Measurements from ENCODE around the gene ATF3.

DNA sequence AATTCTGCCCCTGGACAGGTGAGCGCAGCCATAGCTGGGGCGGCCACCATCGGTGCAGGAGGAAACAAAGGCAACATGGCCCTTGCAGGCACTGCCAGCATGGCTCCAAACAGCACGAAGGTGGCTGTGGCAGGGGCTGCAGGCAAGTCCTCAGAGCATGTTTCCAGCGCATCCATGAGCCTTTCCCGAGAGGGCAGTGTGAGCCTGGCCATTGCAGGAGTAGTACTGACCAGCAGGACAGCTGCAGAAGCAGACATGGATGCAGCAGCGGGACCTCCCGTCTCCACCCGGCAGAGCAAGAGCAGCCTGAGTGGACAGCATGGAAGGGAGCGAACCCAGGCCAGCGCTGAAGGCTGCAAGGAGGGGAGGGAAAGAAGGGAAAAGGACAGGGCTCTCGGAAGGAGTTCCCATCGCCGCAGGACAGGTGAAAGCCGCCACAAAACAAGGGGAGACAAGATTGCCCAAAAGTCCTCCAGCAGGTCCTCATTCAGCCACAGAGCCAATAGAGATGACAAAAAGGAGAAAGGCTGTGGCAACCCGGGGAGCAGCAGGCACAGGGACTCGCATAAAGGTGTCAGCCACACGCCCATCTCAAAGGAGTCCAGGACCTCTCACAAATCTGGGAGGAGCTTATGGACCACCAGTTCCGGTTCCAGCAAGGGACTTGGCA, 17.4 kb downstream of the ATF3 start:
- TF ChIP-seq, protein P1, sequence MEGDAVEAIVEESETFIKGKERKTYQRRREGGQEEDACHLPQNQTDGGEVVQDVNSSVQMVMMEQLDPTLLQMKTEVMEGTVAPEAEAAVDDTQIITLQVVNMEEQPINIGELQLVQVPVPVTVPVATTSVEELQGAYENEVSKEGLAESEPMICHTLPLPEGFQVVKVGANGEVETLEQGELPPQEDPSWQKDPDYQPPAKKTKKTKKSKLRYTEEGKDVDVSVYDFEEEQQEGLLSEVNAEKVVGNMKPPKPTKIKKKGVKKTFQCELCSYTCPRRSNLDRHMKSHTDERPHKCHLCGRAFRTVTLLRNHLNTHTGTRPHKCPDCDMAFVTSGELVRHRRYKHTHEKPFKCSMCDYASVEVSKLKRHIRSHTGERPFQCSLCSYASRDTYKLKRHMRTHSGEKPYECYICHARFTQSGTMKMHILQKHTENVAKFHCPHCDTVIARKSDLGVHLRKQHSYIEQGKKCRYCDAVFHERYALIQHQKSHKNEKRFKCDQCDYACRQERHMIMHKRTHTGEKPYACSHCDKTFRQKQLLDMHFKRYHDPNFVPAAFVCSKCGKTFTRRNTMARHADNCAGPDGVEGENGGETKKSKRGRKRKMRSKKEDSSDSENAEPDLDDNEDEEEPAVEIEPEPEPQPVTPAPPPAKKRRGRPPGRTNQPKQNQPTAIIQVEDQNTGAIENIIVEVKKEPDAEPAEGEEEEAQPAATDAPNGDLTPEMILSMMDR (IDR thresholded peaks at IDR 0.05; ENCODE audit: poor library complexity, severe bottlenecking) = no peak
- TF ChIP-seq, protein P2, sequence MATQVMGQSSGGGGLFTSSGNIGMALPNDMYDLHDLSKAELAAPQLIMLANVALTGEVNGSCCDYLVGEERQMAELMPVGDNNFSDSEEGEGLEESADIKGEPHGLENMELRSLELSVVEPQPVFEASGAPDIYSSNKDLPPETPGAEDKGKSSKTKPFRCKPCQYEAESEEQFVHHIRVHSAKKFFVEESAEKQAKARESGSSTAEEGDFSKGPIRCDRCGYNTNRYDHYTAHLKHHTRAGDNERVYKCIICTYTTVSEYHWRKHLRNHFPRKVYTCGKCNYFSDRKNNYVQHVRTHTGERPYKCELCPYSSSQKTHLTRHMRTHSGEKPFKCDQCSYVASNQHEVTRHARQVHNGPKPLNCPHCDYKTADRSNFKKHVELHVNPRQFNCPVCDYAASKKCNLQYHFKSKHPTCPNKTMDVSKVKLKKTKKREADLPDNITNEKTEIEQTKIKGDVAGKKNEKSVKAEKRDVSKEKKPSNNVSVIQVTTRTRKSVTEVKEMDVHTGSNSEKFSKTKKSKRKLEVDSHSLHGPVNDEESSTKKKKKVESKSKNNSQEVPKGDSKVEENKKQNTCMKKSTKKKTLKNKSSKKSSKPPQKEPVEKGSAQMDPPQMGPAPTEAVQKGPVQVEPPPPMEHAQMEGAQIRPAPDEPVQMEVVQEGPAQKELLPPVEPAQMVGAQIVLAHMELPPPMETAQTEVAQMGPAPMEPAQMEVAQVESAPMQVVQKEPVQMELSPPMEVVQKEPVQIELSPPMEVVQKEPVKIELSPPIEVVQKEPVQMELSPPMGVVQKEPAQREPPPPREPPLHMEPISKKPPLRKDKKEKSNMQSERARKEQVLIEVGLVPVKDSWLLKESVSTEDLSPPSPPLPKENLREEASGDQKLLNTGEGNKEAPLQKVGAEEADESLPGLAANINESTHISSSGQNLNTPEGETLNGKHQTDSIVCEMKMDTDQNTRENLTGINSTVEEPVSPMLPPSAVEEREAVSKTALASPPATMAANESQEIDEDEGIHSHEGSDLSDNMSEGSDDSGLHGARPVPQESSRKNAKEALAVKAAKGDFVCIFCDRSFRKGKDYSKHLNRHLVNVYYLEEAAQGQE (IDR thresholded peaks at IDR 0.05; ENCODE audit: borderline replicate concordance) = no peak
- TF ChIP-seq RAD21 (conservative IDR thresholded peaks at IDR 0.05) (no peak), MXI1 (conservative IDR thresholded peaks at IDR 0.05; ENCODE audit: poor library complexity, severe bottlenecking) (no peak), EP300 (conservative IDR thresholded peaks at IDR 0.05; ENCODE audit: poor library complexity, severe bottlenecking) (no peak), EZH2 (IDR thresholded peaks at IDR 0.05; ENCODE audit: borderline replicate concordance, insufficient read depth, low read length, poor library complexity, severe bottlenecking) (no peak)
